ENCODE measurements around the gene AKNAD1.

GRCh38 chr1:108813326-108813725 is 43.6 kb downstream of the AKNAD1 start:
- no peak for TF ChIP-seq REST (IDR thresholded peaks at IDR 0.05; ENCODE audit: low read depth, low read length)
- TF ChIP-seq USF2 (IDR thresholded peaks at IDR 0.05; ENCODE audit: borderline replicate concordance, low read depth, low read length) = no peak
- TF ChIP-seq RAD21 (IDR thresholded peaks at IDR 0.05; ENCODE audit: low read length) = no peak
- TF ChIP-seq POLR2AphosphoS5 (IDR thresholded peaks at IDR 0.05; ENCODE audit: low read depth, low read length) = no peak
- TF ChIP-seq MEF2A (IDR thresholded peaks at IDR 0.05; ENCODE audit: borderline replicate concordance, low read depth) = no peak
- no peak for TF ChIP-seq YY1 (IDR thresholded peaks at IDR 0.05; ENCODE audit: low read depth)
- no peak for TF ChIP-seq USF1 (IDR thresholded peaks at IDR 0.05; ENCODE audit: borderline replicate concordance, low read depth)
